ENCODE data around the gene ARHGDIA. TPM values are rescaled to one million over a fixed set of nuclear protein-coding genes. Genes with fewer than 3 reads are reported as not detected.

ARHGDIA gene
- total RNA-seq, 1 donor from 2014 or later: 120 TPM

GRCh38 chr17:81899514-81900166 lies 28.5 kb upstream of the ARHGDIA start:
- no peak for DNase-seq (ENCODE audit: extremely low spot score in 2 of 2)
- Histone ChIP-seq H3K27ac (no peak overlapping the region), H3K4me1 (peaks cover 15% of the 10 kb centered on the region), H3K27me3 (no peaks in the 10 kb centered on the region), H3K9me3 (no peaks in the 10 kb centered on the region), H3K36me3 (peaks cover 0 to 54% of the 10 kb centered on the region in 2 donors), H3K4me3 (no peak overlapping the region)
- TF ChIP-seq POLR2AphosphoS5 (IDR thresholded peaks at IDR 0.05; ENCODE audit: insufficient read depth in 1 of 2, low read depth in 1 of 2) (no peak), CTCF (IDR thresholded peaks at IDR 0.05) (no peak), POLR2A (IDR thresholded peaks at IDR 0.05) (no peak)
- intact Hi-C loops (cut with DNase I): no loop called here

DNA sequence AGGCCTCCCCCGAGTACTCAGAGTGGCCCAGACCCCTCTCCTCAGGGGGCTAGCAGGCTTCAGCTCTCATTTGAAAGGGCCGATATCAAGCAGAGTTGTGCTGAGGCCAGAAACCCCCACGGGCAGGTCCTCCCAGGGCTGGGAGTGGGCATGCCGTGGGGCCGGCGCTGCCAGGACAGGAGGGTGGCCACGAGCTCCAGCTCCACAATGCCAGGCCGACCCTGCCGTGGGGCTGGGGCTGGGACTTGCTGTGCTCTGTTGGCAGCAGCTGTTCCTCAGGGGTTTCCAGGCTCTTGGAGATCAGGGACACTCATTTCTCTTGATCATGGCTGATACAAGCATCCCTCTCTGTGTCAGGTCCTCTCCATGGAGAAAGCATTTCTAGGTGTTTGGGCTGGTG lies 27.7 kb upstream of the ARHGDIA start:
- Histone ChIP-seq H3K4me3 (no peak overlapping the region), H3K27me3 (no peaks in the 10 kb centered on the region), H3K9me3 (no peaks in the 10 kb centered on the region), H3K36me3 (peaks cover 0 to 62% of the 10 kb centered on the region in 2 donors), H3K27ac (no peak overlapping the region), H3K4me1 (peaks cover 15% of the 10 kb centered on the region)
- intact Hi-C loops (cut with DNase I): no loop called here
- TF ChIP-seq POLR2AphosphoS5 (IDR thresholded peaks at IDR 0.05; ENCODE audit: insufficient read depth in 1 of 2, low read depth in 1 of 2) (no peak), POLR2A (IDR thresholded peaks at IDR 0.05) (no peak), CTCF (IDR thresholded peaks at IDR 0.05) (no peak)
- no peak for DNase-seq (ENCODE audit: extremely low spot score in 2 of 2)

DNA sequence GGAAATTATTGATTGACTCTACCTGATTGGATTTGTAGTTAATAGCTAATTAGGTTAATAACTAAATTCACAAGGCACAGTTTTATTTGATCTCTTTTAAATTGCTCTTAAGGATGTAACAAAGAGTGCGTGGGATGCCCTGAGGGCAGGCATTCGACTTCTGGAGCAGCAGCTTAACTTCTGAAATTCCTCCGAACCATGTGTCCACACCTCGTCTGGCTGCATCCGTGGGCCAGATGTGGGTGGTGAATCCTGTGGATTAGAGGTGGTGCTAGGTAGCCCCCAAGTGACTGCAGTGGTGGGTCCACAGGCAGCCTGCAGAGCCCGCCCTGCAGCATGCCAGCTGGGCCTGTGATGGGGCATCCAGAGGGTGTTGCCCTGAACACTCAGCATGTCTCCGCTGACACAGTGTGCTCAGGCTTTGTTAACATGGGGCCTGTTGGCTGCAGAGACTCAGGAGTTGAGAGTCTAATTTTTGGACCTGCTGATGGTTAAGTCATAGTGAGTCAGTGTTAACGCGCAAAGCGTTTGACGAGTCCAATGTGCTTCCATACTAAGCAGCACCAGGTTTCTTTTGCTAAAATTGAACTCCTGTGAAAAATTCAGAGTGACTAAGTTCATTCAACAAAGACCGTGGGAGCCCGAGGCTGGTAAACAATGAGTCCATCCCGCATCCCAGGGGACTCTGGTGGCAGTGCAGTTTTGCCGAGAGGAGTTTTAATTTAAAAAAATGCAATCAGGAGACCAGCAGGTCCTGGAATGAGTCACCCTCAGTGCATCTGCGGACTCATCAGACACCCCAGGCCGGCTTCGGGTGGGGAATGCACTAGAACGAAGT lies 27.1 kb upstream of the ARHGDIA start:
- no peak overlapping the region for H3K27ac ChIP-seq
- peaks cover 0 to 62% of the 10 kb centered on the region in 2 donors for H3K36me3 ChIP-seq
- no peaks in the 10 kb centered on the region for H3K9me3 ChIP-seq
- H3K4me3 ChIP-seq: no peak overlapping the region
- DNase-seq (ENCODE audit: extremely low spot score in 2 of 2): no peak
- H3K4me1 ChIP-seq: peaks cover 21% of the 10 kb centered on the region
- no peaks in the 10 kb centered on the region for H3K27me3 ChIP-seq
- intact Hi-C loops (cut with DNase I): no loop called here
- TF ChIP-seq POLR2A (IDR thresholded peaks at IDR 0.05): no peak
- no peak for TF ChIP-seq CTCF (IDR thresholded peaks at IDR 0.05)
- no peak for TF ChIP-seq POLR2AphosphoS5 (IDR thresholded peaks at IDR 0.05; ENCODE audit: insufficient read depth in 1 of 2, low read depth in 1 of 2)

GRCh38 chr17:81895400-81895799 lies 24.3 kb upstream of the ARHGDIA start:
- Histone ChIP-seq H3K4me3 (no peak overlapping the region), H3K4me1 (peaks cover 23% of the 10 kb centered on the region), H3K9me3 (no peaks in the 10 kb centered on the region), H3K27ac (no peak overlapping the region), H3K27me3 (no peaks in the 10 kb centered on the region), H3K36me3 (peaks cover 0 to 58% of the 10 kb centered on the region in 2 donors)
- DNase-seq (ENCODE audit: extremely low spot score in 2 of 2): no peak
- TF ChIP-seq CTCF (IDR thresholded peaks at IDR 0.05): no peak
- TF ChIP-seq POLR2AphosphoS5 (IDR thresholded peaks at IDR 0.05; ENCODE audit: insufficient read depth in 1 of 2, low read depth in 1 of 2): no peak
- intact Hi-C loops (cut with DNase I): no loop called here

DNA sequence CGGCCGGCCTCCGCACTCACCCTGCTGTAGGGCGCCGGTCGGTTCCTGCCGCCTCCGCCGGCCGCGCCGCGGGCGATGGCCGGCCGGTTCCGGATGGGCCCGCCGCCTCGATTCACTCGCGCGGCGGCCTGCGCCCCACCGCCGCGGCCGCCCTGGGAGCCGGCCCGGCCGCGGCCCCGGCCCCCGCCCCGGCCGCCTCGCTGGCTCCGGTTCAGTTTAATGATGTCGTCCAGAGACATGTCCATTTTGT lies 20.1 kb upstream of the ARHGDIA start:
- H3K36me3 ChIP-seq: peaks cover 0 to 55% of the 10 kb centered on the region in 2 donors
- H3K4me3 ChIP-seq: peak overlapping the region; percentile 82 to 95
- TF ChIP-seq CTCF (IDR thresholded peaks at IDR 0.05) (no peak), POLR2AphosphoS5 (IDR thresholded peaks at IDR 0.05; ENCODE audit: insufficient read depth in 1 of 2, low read depth in 1 of 2) (no peak), POLR2A (IDR thresholded peaks at IDR 0.05) (no peak)
- peaks cover 35% of the 10 kb centered on the region for H3K4me1 ChIP-seq
- DNase-seq (ENCODE audit: extremely low spot score in 2 of 2): no peak
- H3K27me3 ChIP-seq: no peaks in the 10 kb centered on the region
- intact Hi-C loops (cut with DNase I): no loop called here
- no peaks in the 10 kb centered on the region for H3K9me3 ChIP-seq
- H3K27ac ChIP-seq: peak overlapping the region; percentile 72

Data from vagina (tissue), 2 donors.